ENCODE data around the gene NRP2. TPM values are rescaled to one million over a fixed set of nuclear protein-coding genes. Genes with fewer than 3 reads are reported as not detected.

NRP2 gene
- total RNA-seq, 1 experiment from 2014 or later: 18.3 TPM

- H3K27me3 ChIP-seq (ENCODE audit: low read length): no peaks in the 10 kb centered on the region
- no peak overlapping the region for H3K27ac ChIP-seq (ENCODE audit: low read length)
- H3K4me1 ChIP-seq (ENCODE audit: insufficient read depth, low read length): peaks cover 42% of the 10 kb centered on the region
- TSS peak; percentile 67 for BruUV-seq (replicated peaks)
- intact Hi-C loops (cut with micrococcal nuclease): loop anchor here (1.0 to 10.0 kb wide), 7 partner anchors 66 to 1421 kb away; partner anchors contain the start of gene PARD3B
- H4K20me1 ChIP-seq (ENCODE audit: low read length): no peaks in the 10 kb centered on the region
- H2AFZ ChIP-seq (ENCODE audit: low read length): peak overlapping the region; percentile 93
- CTCF ChIA-PET: interaction anchor here (0.6 kb wide), 1 partner anchor 1382 kb away, joined by 4 read pairs; no protein-coding TSS in a partner anchor
- H3K4me2 ChIP-seq (ENCODE audit: low read length): peak overlapping the region; percentile 84
- H3K4me3 ChIP-seq (ENCODE audit: low read length): peak overlapping the region; percentile 89
- no peaks in the 10 kb centered on the region for H3K9me3 ChIP-seq (ENCODE audit: low read length)
- no peaks in the 10 kb centered on the region for H3F3A ChIP-seq (ENCODE audit: low read length, unreplicated experiment)
- H3K79me2 ChIP-seq (ENCODE audit: low read length): peaks cover 37% of the 10 kb centered on the region
- DNase-seq (peak; percentile 10), ATAC-seq (no peak)
- no peaks in the 10 kb centered on the region for H3K9me2 ChIP-seq (replicated peaks; ENCODE audit: low read length)
- POLR2A ChIA-PET (ENCODE audit: unreplicated experiment): interaction anchor here (0.6 to 0.7 kb wide), 2 partner anchors 32 to 126 kb away, joined by 3 read pairs; no protein-coding TSS in a partner anchor
- TF ChIP-seq EZH2phosphoT487 (IDR thresholded peaks at IDR 0.05; ENCODE audit: borderline replicate concordance, low read length) (no peak), CTCF (conservative IDR thresholded peaks at IDR 0.05; ENCODE audit: low read depth, low read length) (no peak), EZH2 (IDR thresholded peaks at IDR 0.05; ENCODE audit: low read length, unreplicated experiment) (no peak)
- H3K36me3 ChIP-seq (ENCODE audit: low read depth, low read length): no peaks in the 10 kb centered on the region
- H3K9ac ChIP-seq (ENCODE audit: low read length): peak overlapping the region; percentile 62
Observed at GRCh38 chr2:205681401-205682238, 681 bp upstream of the NRP2 start.

GRCh38 chr2:205682971-205683501 lies 735 bp downstream of the NRP2 start:
- peaks cover 39% of the 10 kb centered on the region for H3K79me2 ChIP-seq (ENCODE audit: low read length)
- no peaks in the 10 kb centered on the region for H3K36me3 ChIP-seq (ENCODE audit: low read depth, low read length)
- DNase-seq (peak; percentile 19), ATAC-seq (no peak)
- H4K20me1 ChIP-seq (ENCODE audit: low read length): no peaks in the 10 kb centered on the region
- H3K9me3 ChIP-seq (ENCODE audit: low read length): no peaks in the 10 kb centered on the region
- TF ChIP-seq EZH2 (IDR thresholded peaks at IDR 0.05; ENCODE audit: low read length, unreplicated experiment) (no peak), EZH2phosphoT487 (IDR thresholded peaks at IDR 0.05; ENCODE audit: borderline replicate concordance, low read length) (no peak), CTCF (conservative IDR thresholded peaks at IDR 0.05; ENCODE audit: low read depth, low read length) (no peak)
- peak overlapping the region; percentile 93 for H2AFZ ChIP-seq (ENCODE audit: low read length)
- peak overlapping the region; percentile 84 for H3K4me2 ChIP-seq (ENCODE audit: low read length)
- peaks cover 42% of the 10 kb centered on the region for H3K4me1 ChIP-seq (ENCODE audit: insufficient read depth, low read length)
- ChIA-PET POLR2A (ENCODE audit: unreplicated experiment) (interaction anchor here (0.6 to 0.7 kb wide), 2 partner anchors 11 to 1381 kb away, joined by 3 to 4 read pairs; no protein-coding TSS in a partner anchor), CTCF (no interaction called here)
- intact Hi-C loops (cut with micrococcal nuclease): loop anchor here (2.0 to 10.0 kb wide), 5 partner anchors 64 to 1138 kb away; partner anchors contain the start of gene PARD3B
- H3K27ac ChIP-seq (ENCODE audit: low read length): no peak overlapping the region
- no peaks in the 10 kb centered on the region for H3F3A ChIP-seq (ENCODE audit: low read length, unreplicated experiment)
- BruUV-seq (replicated peaks): TSS peak; percentile 73
- H3K9me2 ChIP-seq (replicated peaks; ENCODE audit: low read length): no peaks in the 10 kb centered on the region
- no peaks in the 10 kb centered on the region for H3K27me3 ChIP-seq (ENCODE audit: low read length)
- peak overlapping the region; percentile 89 for H3K4me3 ChIP-seq (ENCODE audit: low read length)
- peak overlapping the region; percentile 62 for H3K9ac ChIP-seq (ENCODE audit: low read length)
